ENCODE results near the gene MAP2K7.

DNA sequence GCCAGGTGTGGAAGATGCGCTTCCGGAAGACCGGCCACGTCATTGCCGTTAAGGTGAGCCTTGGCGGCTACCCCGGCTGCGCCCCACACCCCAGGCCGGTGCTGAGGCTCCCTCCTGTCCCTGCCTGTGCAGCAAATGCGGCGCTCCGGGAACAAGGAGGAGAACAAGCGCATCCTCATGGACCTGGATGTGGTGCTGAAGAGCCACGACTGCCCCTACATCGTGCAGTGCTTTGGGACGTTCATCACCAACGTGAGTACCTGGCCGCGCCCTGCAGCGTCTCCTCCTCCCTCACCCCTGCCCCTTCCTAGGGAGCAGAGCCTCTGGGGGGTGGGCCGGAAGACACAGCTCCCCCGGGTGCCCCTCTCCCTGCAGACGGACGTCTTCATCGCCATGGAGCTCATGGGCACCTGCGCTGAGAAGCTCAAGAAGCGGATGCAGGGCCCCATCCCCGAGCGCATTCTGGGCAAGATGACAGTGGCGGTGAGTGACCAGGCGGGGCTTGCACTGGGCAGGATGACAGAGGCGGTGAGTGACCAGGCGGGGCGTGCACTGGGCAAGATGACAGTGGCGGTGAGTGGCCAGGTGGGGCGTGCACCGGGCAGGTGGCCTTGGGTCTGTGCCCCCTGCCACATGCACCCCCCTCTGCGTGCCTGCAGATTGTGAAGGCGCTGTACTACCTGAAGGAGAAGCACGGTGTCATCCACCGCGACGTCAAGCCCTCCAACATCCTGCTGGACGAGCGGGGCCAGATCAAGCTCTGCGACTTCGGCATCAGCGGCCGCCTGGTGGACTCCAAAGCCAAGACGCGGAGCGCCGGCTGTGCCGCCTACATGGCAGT, 6.9 kb downstream of the MAP2K7 start:
- TF ChIP-seq EZH2 (IDR thresholded peaks at IDR 0.05; ENCODE audit: low read length), result no peak
- TF ChIP-seq, protein P1, sequence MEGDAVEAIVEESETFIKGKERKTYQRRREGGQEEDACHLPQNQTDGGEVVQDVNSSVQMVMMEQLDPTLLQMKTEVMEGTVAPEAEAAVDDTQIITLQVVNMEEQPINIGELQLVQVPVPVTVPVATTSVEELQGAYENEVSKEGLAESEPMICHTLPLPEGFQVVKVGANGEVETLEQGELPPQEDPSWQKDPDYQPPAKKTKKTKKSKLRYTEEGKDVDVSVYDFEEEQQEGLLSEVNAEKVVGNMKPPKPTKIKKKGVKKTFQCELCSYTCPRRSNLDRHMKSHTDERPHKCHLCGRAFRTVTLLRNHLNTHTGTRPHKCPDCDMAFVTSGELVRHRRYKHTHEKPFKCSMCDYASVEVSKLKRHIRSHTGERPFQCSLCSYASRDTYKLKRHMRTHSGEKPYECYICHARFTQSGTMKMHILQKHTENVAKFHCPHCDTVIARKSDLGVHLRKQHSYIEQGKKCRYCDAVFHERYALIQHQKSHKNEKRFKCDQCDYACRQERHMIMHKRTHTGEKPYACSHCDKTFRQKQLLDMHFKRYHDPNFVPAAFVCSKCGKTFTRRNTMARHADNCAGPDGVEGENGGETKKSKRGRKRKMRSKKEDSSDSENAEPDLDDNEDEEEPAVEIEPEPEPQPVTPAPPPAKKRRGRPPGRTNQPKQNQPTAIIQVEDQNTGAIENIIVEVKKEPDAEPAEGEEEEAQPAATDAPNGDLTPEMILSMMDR (optimal IDR thresholded peaks at IDR 0.05 in 1 of 3, IDR thresholded peaks at IDR 0.05 in 1 of 3, conservative IDR thresholded peaks at IDR 0.05 in 1 of 3; ENCODE audit: extremely low read depth in 1 of 3, insufficient read depth in 2 of 3, low read length in 3 of 3), result no peak
